GM18861 (cell line): Measurements from ENCODE around the gene MND1.
A peak's percentile ranks its signal among the peaks of the same experiment; 100 is the strongest.

Experiments
- ATAC-seq: cut with Tn5 transposase; IDR thresholded peaks from one replicate; pipeline ENCODE4 v1.9.1; 2021; ENCODE audit not compliant: unreplicated experiment

MND1 gene

GRCh38 chr4:153344131-153345011, at the start of gene MND1:
Gene MND1 (plus strand): TSS chr4:153344688. CDS start chr4:153344738, 50 bp downstream.
- peak; percentile 55 for ATAC-seq

GRCh38 chr4:153295131-153295755, 49.2 kb upstream of the MND1 start:
- no peak for ATAC-seq

GRCh38 chr4:153296040-153296823, 48.3 kb upstream of the MND1 start:
- ATAC-seq, result no peak

GRCh38 chr4:153297116-153297515, 47.4 kb upstream of the MND1 start:
- no peak for ATAC-seq

- ATAC-seq, result no peak
Observed at GRCh38 chr4:153310793-153311192, 33.7 kb upstream of the MND1 start.

DNA sequence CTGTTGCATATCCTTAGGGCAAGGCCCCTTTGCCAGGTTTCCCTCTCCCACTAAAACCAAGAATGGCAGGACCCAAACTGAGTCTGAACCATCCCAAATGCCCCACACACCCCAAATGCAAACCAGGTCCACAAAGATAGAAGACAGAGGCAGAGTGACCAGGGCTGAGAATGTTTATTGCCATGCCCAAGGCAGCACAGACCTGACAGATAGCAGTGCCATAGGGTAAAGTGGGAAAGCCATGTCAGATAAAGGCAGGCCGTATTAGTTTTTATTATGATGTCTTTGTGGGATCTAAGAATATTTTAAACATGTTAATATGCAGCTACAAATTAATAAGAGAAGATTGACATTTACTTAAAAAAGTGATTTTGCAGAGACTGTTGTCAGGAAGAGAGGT, 29.6 kb upstream of the MND1 start:
- ATAC-seq, result no peak

DNA sequence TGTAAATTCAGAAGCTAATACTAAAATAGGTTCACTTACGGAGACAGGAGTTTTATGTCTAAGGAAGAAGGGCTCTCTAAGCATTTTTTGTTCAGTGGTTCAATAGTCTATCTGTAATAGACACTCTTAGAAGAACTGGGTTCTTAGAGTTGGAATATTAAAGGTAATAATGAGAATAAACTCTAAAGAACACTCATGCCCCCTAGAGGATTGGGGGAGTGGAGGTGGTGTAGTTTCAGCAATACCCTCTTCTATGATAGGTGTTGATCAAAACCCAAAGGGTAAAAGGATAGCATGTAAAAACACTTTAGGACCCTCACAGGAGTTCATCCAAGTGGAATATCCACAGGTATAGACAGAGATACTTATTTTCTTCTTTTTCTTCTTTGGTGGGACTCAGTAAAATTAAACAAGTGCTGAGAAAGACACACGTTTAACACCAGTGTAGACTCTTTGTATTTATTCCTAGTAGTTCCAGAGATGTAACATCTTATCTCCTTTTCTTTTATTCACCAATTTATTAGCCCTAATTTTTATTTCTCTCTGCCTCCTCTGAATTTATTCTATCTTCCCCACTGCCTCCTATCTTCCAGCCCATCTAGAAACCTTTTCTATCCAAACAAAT, 25.7 kb upstream of the MND1 start:
- ATAC-seq, result peak; percentile 48

GRCh38 chr4:153322791-153323190, 21.7 kb upstream of the MND1 start:
- ATAC-seq, result no peak

- ATAC-seq, result no peak
Observed at GRCh38 chr4:153324046-153324445, 20.4 kb upstream of the MND1 start.

DNA sequence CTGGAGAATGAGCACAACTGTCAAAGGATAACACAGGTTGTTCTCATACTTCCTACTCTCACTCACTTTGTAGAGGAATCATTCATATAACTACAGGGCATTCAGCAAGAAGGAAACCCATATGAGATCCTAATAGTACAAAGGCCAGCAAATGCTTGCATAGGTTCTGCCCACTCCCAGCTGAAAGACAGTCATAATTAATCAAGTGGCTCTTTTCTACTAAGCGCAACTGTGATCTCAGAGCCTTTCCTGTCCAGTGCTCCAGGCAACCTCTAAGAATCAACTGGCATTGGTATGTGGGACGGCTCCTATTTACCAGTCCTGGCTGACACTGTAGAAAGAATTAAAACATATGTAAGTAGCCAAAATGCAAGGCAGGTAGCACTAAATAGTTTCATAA, 18.9 kb upstream of the MND1 start:
- no peak for ATAC-seq

DNA sequence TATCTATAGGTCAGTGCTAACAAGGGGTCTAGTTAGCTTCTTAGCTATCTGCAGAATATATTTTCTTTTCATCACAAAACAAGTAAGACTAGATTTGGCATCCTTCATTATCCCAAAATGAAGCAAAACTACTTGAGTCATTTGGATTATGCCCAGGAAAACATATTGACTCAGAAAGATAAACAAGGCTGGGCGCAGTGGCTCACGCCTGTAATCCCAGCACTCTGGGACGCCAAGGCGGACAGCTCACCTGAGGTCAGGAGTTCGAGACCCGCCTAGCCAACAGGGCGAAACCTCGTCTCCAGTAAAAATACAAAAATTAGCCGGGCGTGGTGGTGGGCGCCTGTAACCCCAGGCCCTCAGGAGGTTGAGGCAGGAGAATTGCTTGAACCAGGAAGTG, 18.0 kb upstream of the MND1 start:
- ATAC-seq, result no peak

GRCh38 chr4:153327247-153327646, 17.2 kb upstream of the MND1 start:
- ATAC-seq, result no peak

- ATAC-seq, result no peak
Observed at GRCh38 chr4:153332936-153333335, 11.6 kb upstream of the MND1 start.

- ATAC-seq, result no peak
Observed at GRCh38 chr4:153333874-153334273, 10.6 kb upstream of the MND1 start.

GRCh38 chr4:153335665-153336064, 8.8 kb upstream of the MND1 start:
- no peak for ATAC-seq

DNA sequence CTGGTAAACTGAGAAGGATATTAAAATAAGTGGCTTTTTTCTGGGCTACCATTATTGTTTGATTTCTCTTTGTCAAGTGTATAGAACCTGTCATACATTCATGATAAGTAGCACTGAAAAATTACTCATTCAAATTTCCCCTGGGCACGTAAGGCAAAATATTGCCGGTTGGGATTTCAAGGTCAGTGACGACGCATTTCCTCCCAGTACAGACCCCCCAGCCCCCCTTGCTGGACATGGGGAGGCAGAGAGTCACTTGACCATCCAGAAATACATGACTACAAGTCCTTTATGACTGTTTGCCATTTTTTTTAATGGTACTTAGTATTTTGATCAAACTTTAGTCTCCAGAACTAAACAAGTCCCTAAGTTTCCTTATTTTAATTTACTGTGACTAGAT, 6.8 kb upstream of the MND1 start:
- no peak for ATAC-seq

- peak; percentile 24 for ATAC-seq
Observed at GRCh38 chr4:153341575-153342090, 2.9 kb upstream of the MND1 start.

DNA sequence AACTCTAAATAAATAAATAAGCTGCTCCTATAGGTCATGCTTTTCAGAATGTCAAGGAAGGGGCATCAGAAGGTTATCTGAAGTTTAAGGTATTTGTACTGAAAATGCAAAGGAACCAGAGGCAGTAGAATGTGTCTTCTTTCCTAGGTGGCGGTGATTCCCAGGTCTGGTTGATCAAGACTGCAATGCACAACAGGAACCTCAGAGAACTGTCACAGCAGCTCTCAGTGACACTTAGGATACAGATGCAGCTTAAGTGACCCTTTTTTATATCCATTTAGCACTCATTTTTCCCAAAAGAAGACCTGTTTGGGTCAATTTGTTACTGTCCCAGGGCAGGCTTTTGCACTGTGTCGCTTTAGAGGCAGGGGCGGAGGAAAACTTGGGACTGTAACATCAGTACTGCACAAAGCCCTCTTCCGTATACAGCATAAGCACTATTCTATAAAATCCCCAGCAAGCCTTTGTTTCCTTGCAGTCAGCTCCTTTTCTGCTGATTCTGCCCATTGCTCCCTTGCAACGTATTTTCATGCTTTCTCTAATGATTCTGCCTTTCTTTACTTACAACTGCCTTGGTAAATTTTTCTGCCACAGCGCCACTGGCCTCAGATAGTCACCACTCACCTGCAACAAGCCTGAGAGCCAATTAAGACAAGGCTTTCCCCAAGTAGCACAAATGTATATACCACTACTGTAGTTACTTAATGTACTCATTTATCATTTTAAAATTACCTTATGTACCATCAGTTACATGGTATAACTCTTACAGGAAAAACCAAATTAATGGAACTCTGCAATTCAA, 1.5 kb upstream of the MND1 start:
- ATAC-seq, result no peak

- ATAC-seq, result no peak
Observed at GRCh38 chr4:153345012-153345981, 809 bp downstream of the MND1 start.
